GM23248 (cell line): Measurements from ENCODE around the gene CD27. TPM values are rescaled to one million over a fixed set of nuclear protein-coding genes. Genes with fewer than 3 reads are reported as not detected.
"Not testable (repeated sequence)": the region's sequence is repeated elsewhere in the genome, so short reads cannot be mapped to it uniquely, and the experiment has no call there.

Experiments used
- DNase-seq: peaks from one replicate; pipeline ENCODE4 v3.0.0-alpha.2; 2015
- H2AFZ ChIP-seq: fragments of 200-600 bp; sonication (generic); 2 replicates; pipeline ENCODE4 v1.6.1; 2016; ENCODE audit warnings: antibody characterized with exemption
- H3F3A ChIP-seq: fragments of 200-600 bp; sonication (generic); 2 replicates; pipeline ENCODE4 v1.6.1; 2016; ENCODE audit warnings: mild to moderate bottlenecking, antibody characterized with exemption, mixed run types; ENCODE audit not compliant: insufficient read depth
- H3K27ac ChIP-seq: fragments of 200-600 bp; sonication (generic); 2 replicates; pipeline ENCODE4 v1.5.1; 2016; ENCODE audit warnings: mild to moderate bottlenecking
- H3K27me3 ChIP-seq: fragments of 200-600 bp; sonication (generic); replicated peaks from 2 replicates; pipeline ENCODE4 v1.6.1; 2016; ENCODE audit warnings: mild to moderate bottlenecking; ENCODE audit not compliant: insufficient read depth
- H3K36me3 ChIP-seq: fragments of 200-600 bp; sonication (generic); 2 replicates; pipeline ENCODE4 v1.6.1; 2016; ENCODE audit warnings: low read depth, mild to moderate bottlenecking
- H3K4me1 ChIP-seq: fragments of 200-600 bp; sonication (generic); 2 replicates; pipeline ENCODE4 v1.6.1; 2016; ENCODE audit warnings: mild to moderate bottlenecking; ENCODE audit not compliant: insufficient read depth
- H3K4me2 ChIP-seq: fragments of 200-600 bp; sonication (generic); one replicate; pipeline ENCODE4 v1.6.1; 2016; ENCODE audit warnings: mild to moderate bottlenecking; ENCODE audit not compliant: unreplicated experiment
- H3K4me3 ChIP-seq: fragments of 200-600 bp; sonication (generic); 2 replicates; pipeline ENCODE4 v1.5.1; 2016; ENCODE audit warnings: mild to moderate bottlenecking
- H3K79me2 ChIP-seq: fragments of 200-600 bp; sonication (generic); 2 replicates; pipeline ENCODE4 v1.6.1; 2016; ENCODE audit warnings: mild to moderate bottlenecking; ENCODE audit not compliant: insufficient read depth
- H3K9ac ChIP-seq: fragments of 200-600 bp; sonication (generic); 2 replicates; pipeline ENCODE4 v1.6.1; 2016; ENCODE audit warnings: mild to moderate bottlenecking
- H3K9me2 ChIP-seq: fragments of 200-600 bp; sonication (generic); 2 replicates; pipeline ENCODE4 v1.6.1; 2016; ENCODE audit warnings: mixed run types, mild to moderate bottlenecking, moderate library complexity; ENCODE audit not compliant: insufficient read depth
- H3K9me3 ChIP-seq: fragments of 200-600 bp; sonication (generic); one replicate; pipeline ENCODE4 v1.6.1; 2017; ENCODE audit warnings: low read depth
- H4K20me1 ChIP-seq: fragments of 200-600 bp; sonication (generic); 2 replicates; pipeline ENCODE4 v1.6.0; 2016; ENCODE audit not compliant: insufficient read depth
- EZH2 ChIP-seq: fragments of 200-600 bp; sonication (generic); IDR thresholded peaks from 2 replicates; pipeline ENCODE4 v1.6.1; 2018; ENCODE audit warnings: antibody characterized with exemption, mild to moderate bottlenecking; ENCODE audit not compliant: insufficient read depth, poor library complexity, severe bottlenecking
- EZH2phosphoT487 ChIP-seq: fragments of 200-600 bp; sonication (generic); IDR thresholded peaks from 2 replicates; pipeline ENCODE4 v1.6.1; 2018; ENCODE audit warnings: antibody characterized with exemption, moderate library complexity, mild to moderate bottlenecking, low read depth; ENCODE audit not compliant: insufficient read depth
- WGBS, 2 experiments: methylation state at CpG; one replicate each; pipeline ENCODE4 v1.1.6; 2015 to 2017; ENCODE audit warnings: low lambda C conversion rate in 2 of 2, low coverage in 1 of 2; ENCODE audit errors: missing lambda C conversion rate in 2 of 2; 5-methylcytosine and 5-hydroxymethylcytosine counted together
- in situ Hi-C: fragments of 300-500 bp; cut with MboI; formaldehyde crosslinking; loops from 2 replicates; pipeline ENCODE4 v1.15.0; 2020
- polyA plus RNA-seq: library from polyadenylated mRNA; unstranded; fragments of >200 nt; fragmentation: Nextera tagmentation; extraction: Ambion mirVana; gene quantifications from 2 replicates; pipeline ENCODE4 v1.2.1, GENCODE V29; 2016
- total RNA-seq: library from RNA; depleted of rRNA; stranded (reverse); fragments of >200 nt; shearing (Covaris generic); gene quantifications from 2 replicates; pipeline ENCODE4 v1.2.3, GENCODE V29; 2014; rRNA removed

Gene CD27
- total and polyA plus RNA-seq, 2 experiments from 2014 or later = 0.28 TPM; not detected in 1

DNA sequence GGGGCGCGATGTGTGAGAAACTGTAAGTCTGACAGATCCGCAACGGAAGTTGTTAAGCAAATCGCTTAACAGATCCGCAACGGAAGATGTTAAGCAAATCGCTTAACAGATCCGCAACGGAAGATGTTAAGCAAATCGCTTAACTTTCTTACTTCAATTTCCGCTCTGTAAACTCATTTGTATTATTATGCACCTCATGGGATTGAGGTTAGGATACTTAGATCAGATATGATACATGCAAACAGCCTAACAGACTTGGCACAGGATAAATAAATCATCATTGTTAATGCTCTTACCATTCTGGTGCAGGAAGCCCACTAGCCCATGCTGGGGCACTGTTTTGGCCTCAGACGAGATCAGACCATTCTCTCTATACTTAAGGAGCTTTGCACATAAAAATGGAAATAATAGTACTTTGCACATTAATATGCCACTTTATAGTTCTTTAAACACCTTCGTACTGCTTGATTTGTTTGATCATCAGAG, 49.5 kb downstream of the CD27 start:
- 1% methylated on average over 14 of the region's 14 CpGs for WGBS, 2 experiments
- Histone ChIP-seq H3K36me3 (peaks cover 20% of the 10 kb centered on the region; the same call in 1 of the 2 replicates), H3K9ac (peak overlapping the region; percentile 97), H3K27ac (peak overlapping the region; percentile 98), H3K9me2 (no peaks in the 10 kb centered on the region), H2AFZ (peak overlapping the region; percentile 96), H3F3A (peaks cover 19% of the 10 kb centered on the region), H3K9me3 (no peaks in the 10 kb centered on the region), H3K4me2 (peak overlapping the region; percentile 83), H3K4me3 (peak overlapping the region; percentile 98), H4K20me1 (no peaks in the 10 kb centered on the region), H3K27me3 (no peaks in the 10 kb centered on the region), H3K79me2 (peaks cover 63% of the 10 kb centered on the region), H3K4me1 (peaks cover 21% of the 10 kb centered on the region)
- in situ Hi-C loops = no loop called here
- TF ChIP-seq EZH2phosphoT487 = no peak
- TF ChIP-seq EZH2 = no peak
- DNase-seq = no peak

DNA sequence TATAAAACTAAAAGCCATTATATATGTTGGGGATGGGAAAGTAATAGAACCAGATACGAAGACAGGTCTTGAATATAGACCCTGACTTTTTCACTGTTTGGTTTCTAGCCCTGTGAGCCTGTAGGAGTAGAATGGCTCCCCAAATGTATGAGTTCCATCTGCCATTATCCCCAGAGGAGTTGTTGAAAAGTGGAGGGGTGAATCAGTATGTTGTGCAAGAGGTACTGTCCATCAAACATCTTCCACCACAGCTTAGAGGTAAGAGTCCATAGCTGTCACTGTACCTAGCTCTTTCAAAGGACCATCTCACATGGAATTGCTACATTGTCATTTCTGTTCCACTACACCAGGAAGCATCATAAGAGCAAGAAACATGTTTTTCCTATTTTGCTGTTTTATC, 50.2 kb downstream of the CD27 start:
- 86 to 96% methylated on average over 1 of the region's 1 CpG for WGBS, 2 experiments
- no peaks in the 10 kb centered on the region for H3K9me2 ChIP-seq
- peak; percentile 14 for DNase-seq
- peaks cover 21% of the 10 kb centered on the region for H3K4me1 ChIP-seq
- no peak overlapping the region for H2AFZ ChIP-seq
- H4K20me1 ChIP-seq = no peaks in the 10 kb centered on the region
- H3K9ac ChIP-seq = peak overlapping the region; percentile 97; the same call in 1 of the 2 replicates
- peaks cover 68% of the 10 kb centered on the region for H3K79me2 ChIP-seq
- H3K27ac ChIP-seq = no peak overlapping the region
- peak overlapping the region; percentile 98 for H3K4me3 ChIP-seq
- H3K36me3 ChIP-seq = peaks cover 26% of the 10 kb centered on the region; the same call in 1 of the 2 replicates
- H3K9me3 ChIP-seq = no peaks in the 10 kb centered on the region
- TF ChIP-seq EZH2phosphoT487 = no peak
- TF ChIP-seq EZH2 = no peak
- in situ Hi-C loops = no loop called here
- no peaks in the 10 kb centered on the region for H3K27me3 ChIP-seq
- peaks cover 18% of the 10 kb centered on the region for H3F3A ChIP-seq
- H3K4me2 ChIP-seq = peak overlapping the region; percentile 83

DNA sequence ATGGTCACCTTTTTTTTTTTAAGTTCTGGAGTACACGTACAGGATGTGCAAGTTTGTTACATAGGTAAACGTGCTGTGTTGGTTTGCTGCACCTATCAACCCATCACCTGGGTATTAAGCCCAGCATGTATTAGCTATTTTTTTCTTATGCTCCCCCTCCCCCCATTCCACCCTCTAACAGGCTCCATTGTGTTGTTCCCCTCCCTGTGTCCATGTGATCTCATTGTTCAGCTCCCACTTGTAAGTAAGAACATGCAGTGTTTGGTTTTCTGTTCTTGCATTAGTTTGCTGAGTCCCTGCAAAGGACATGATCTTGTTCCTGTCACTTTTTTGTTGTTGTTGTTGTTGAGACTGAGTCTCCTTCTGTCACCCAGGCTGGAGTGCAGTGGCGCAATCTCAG, 52.5 kb downstream of the CD27 start:
- peaks cover 22% of the 10 kb centered on the region; the same call in 1 of the 2 replicates for H3K36me3 ChIP-seq
- H3K27me3 ChIP-seq, H3K27ac ChIP-seq: not testable (repeated sequence)

DNA sequence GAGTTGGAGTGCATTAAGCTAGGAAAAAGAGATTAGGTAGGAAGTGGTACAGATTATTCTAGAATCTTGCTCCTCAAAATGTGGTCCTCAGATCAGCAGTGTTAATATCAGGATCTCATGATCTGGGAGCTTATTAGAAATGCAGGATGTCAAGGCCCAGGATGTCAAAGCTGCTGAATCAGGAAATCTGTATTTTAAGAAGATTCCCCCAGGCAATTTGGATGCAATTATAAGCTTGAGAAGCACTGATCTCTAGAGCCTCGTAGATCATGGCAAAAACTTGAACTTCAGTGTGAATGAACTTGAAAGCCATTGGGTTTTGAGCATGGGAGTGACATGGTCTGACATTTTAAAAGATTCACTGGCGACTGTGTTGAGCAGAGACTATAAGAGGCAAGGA, 55.7 kb downstream of the CD27 start:
- 85 to 86% methylated on average over 2 of the region's 2 CpGs for WGBS, 2 experiments
- peaks cover 22% of the 10 kb centered on the region; the same call in 1 of the 2 replicates for H3K36me3 ChIP-seq
- in situ Hi-C loops = no loop called here

More for the DNA sequence above, 52.5 kb downstream of the CD27 start:
- H3K9me3 ChIP-seq, H3K9ac ChIP-seq, DNase-seq, in situ Hi-C loops, H3K4me3 ChIP-seq, H4K20me1 ChIP-seq, H2AFZ ChIP-seq, H3K9me2 ChIP-seq, H3K4me2 ChIP-seq: not testable (repeated sequence)
- peaks cover 12% of the 10 kb centered on the region for H3F3A ChIP-seq
- WGBS, 2 experiments = 94 to 98% methylated on average over 3 of the region's 3 CpGs
- H3K79me2 ChIP-seq = peaks cover 75% of the 10 kb centered on the region
- peaks cover 15% of the 10 kb centered on the region for H3K4me1 ChIP-seq

More for the DNA sequence above, 55.7 kb downstream of the CD27 start:
- Histone ChIP-seq H3K4me3 (no peak overlapping the region), H3K79me2 (peaks cover 80% of the 10 kb centered on the region), H3K9me3 (no peaks in the 10 kb centered on the region), H3K4me1 (0 out of 2 replicates have a peak, but pooled peaks cover 2% of the 10 kb centered on the region), H3F3A (no peaks in the 10 kb centered on the region), H3K9me2 (no peaks in the 10 kb centered on the region), H3K27me3 (no peaks in the 10 kb centered on the region), H3K9ac (no peak overlapping the region), H3K4me2 (no peak overlapping the region), H3K27ac (no peak overlapping the region), H4K20me1 (no peaks in the 10 kb centered on the region), H2AFZ (no peak overlapping the region)
- no peak for TF ChIP-seq EZH2
- no peak for DNase-seq

Other genes with a start within 250 kb of the CD27 start
- gene CD9, start 244.6 kb upstream of the CD27 start, total RNA-seq = 24.7 and 28.6 TPM in 2 replicates
- gene CD9, start 244.6 kb upstream of the CD27 start, polyA plus RNA-seq = 45.1 and 46.9 TPM in 2 replicates
- not detected in 2 replicates for gene PLEKHG6, start 134.3 kb upstream of the CD27 start, total RNA-seq
- gene PLEKHG6, start 134.3 kb upstream of the CD27 start, polyA plus RNA-seq = 0.30 TPM in 1 of 2 replicates, not detected in the other
- 247 and 343 TPM in 2 replicates for gene TNFRSF1A, start 102.9 kb upstream of the CD27 start, total RNA-seq
- gene TNFRSF1A, start 102.9 kb upstream of the CD27 start, polyA plus RNA-seq = 183 and 197 TPM in 2 replicates
- 0.76 TPM in 1 of 2 replicates, not detected in the other for gene SCNN1A, start 69.4 kb upstream of the CD27 start, total RNA-seq
- 0.25 and 0.59 TPM in 2 replicates for gene SCNN1A, start 69.4 kb upstream of the CD27 start, polyA plus RNA-seq
- 147 TPM in 2 replicates for gene LTBR, start 60.8 kb upstream of the CD27 start, total RNA-seq
- 113 and 117 TPM in 2 replicates for gene LTBR, start 60.8 kb upstream of the CD27 start, polyA plus RNA-seq
- gene TAPBPL, start 7.1 kb downstream of the CD27 start, total RNA-seq = 7.8 and 8.1 TPM in 2 replicates
- 9.2 and 9.4 TPM in 2 replicates for gene TAPBPL, start 7.1 kb downstream of the CD27 start, polyA plus RNA-seq
- gene VAMP1, start 25.7 kb downstream of the CD27 start, total RNA-seq = 5.0 and 17.3 TPM in 2 replicates
- gene VAMP1, start 25.7 kb downstream of the CD27 start, polyA plus RNA-seq = 7.8 and 9.8 TPM in 2 replicates
- 29.8 and 68.3 TPM in 2 replicates for gene MRPL51, start 48.3 kb downstream of the CD27 start, total RNA-seq
- 286 and 301 TPM in 2 replicates for gene MRPL51, start 48.3 kb downstream of the CD27 start, polyA plus RNA-seq
- 26.3 and 46.8 TPM in 2 replicates for gene NCAPD2, start 49.1 kb downstream of the CD27 start, total RNA-seq
- gene NCAPD2, start 49.1 kb downstream of the CD27 start, polyA plus RNA-seq = 15.5 and 17.6 TPM in 2 replicates
- gene GAPDH, start 89.6 kb downstream of the CD27 start, total RNA-seq = 6,196 and 7,726 TPM in 2 replicates
- 7,868 and 8,138 TPM in 2 replicates for gene GAPDH, start 89.6 kb downstream of the CD27 start, polyA plus RNA-seq
- gene IFFO1, start 111.1 kb downstream of the CD27 start, total RNA-seq = 18.0 and 19.7 TPM in 2 replicates
- gene IFFO1, start 111.1 kb downstream of the CD27 start, polyA plus RNA-seq = 14.5 and 19.2 TPM in 2 replicates
- gene NOP2, start 123.3 kb downstream of the CD27 start, total RNA-seq = 44.3 TPM in 2 replicates
- gene NOP2, start 123.3 kb downstream of the CD27 start, polyA plus RNA-seq = 27.0 and 31.8 TPM in 2 replicates
- gene CHD4, start 162.4 kb downstream of the CD27 start, total RNA-seq = 148 and 171 TPM in 2 replicates
- 61.5 and 72.1 TPM in 2 replicates for gene CHD4, start 162.4 kb downstream of the CD27 start, polyA plus RNA-seq
- not detected in 2 replicates for gene LPAR5, start 191.0 kb downstream of the CD27 start, total RNA-seq
- not detected in 2 replicates for gene LPAR5, start 191.0 kb downstream of the CD27 start, polyA plus RNA-seq
- gene ACRBP, start 202.5 kb downstream of the CD27 start, total RNA-seq = not detected in 2 replicates
- gene ACRBP, start 202.5 kb downstream of the CD27 start, polyA plus RNA-seq = not detected in 2 replicates
- gene ING4, start 218.2 kb downstream of the CD27 start, total RNA-seq = 31.7 and 39.1 TPM in 2 replicates
- gene ING4, start 218.2 kb downstream of the CD27 start, polyA plus RNA-seq = 43.5 and 46.0 TPM in 2 replicates
- 17.3 and 26.2 TPM in 2 replicates for gene ZNF384, start 244.4 kb downstream of the CD27 start, total RNA-seq
- 23.6 and 26.0 TPM in 2 replicates for gene ZNF384, start 244.4 kb downstream of the CD27 start, polyA plus RNA-seq